SH-SY5Y (cell line): Measurements from ENCODE around the gene BABAM2.

ENCODE experiments used
- GATA2 ChIP-seq: IDR thresholded peaks from 2 replicates; pipeline ENCODE4 v1.6.1; 2011; ENCODE audit warnings: mild to moderate bottlenecking, low read depth, low read length
- GATA3 ChIP-seq: IDR thresholded peaks from 2 replicates; pipeline ENCODE4 v1.6.1; 2011; ENCODE audit warnings: low read depth, mild to moderate bottlenecking, low read length, moderate library complexity

DNA sequence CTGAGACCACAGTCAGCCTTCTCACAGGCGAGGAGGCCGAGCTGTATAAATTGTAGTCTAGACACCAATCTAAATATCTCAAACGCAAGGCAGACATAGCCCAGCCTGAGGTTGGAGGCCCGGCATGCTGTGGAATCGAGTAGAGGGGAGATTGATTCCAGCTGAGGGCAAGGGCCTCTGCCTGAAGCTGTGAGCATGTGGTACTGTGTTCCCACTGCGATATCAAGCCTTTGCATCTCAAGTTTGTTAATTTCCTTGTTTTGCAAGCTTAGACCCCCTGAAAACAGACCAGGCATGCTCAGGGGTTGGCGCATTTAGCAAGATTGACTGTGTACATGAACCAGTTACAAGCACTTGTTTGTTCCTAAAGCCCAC is 437.0 kb downstream of the BABAM2 start:
- no peak for TF ChIP-seq GATA3
- peak; percentile 80 for TF ChIP-seq GATA2
